ENCODE measurements around the gene PCGF1. TPM values are rescaled to one million over a fixed set of nuclear protein-coding genes. Genes with fewer than 3 reads are reported as not detected.
A peak's percentile ranks its signal among the peaks of the same experiment; 100 is the strongest.
"Not testable (repeated sequence)": the region's sequence is repeated elsewhere in the genome, so short reads cannot be mapped to it uniquely, and the experiment has no call there.

Gene PCGF1
- total RNA-seq, 1 donor = 23.7 TPM

- no peak for TF ChIP-seq CTCF (IDR thresholded peaks at IDR 0.05; ENCODE audit: insufficient read depth, low read depth, low read length)
- H3K4me3 ChIP-seq (ENCODE audit: low read depth, low read length) = peak overlapping the region; percentile 99
- no peak for DNase-seq (ENCODE audit: low read depth)
Measured at GRCh38 chr2:74481431-74481830, 26.1 kb downstream of the PCGF1 start.

- TF ChIP-seq CTCF (IDR thresholded peaks at IDR 0.05; ENCODE audit: insufficient read depth, low read depth, low read length) = peak; percentile 32
- no peak for DNase-seq (ENCODE audit: low read depth)
- H3K4me3 ChIP-seq (ENCODE audit: low read depth, low read length) = no peak overlapping the region
Measured at GRCh38 chr2:74474899-74475298, 32.6 kb downstream of the PCGF1 start.

- no peak overlapping the region for H3K4me3 ChIP-seq (ENCODE audit: low read depth, low read length)
Measured at GRCh38 chr2:74474481-74474880, 33.0 kb downstream of the PCGF1 start.

GRCh38 chr2:74472945-74473258, 34.6 kb downstream of the PCGF1 start:
- no peak for DNase-seq (ENCODE audit: low read depth)
- H3K4me3 ChIP-seq (ENCODE audit: low read depth, low read length) = peak overlapping the region; percentile 68
- TF ChIP-seq CTCF (IDR thresholded peaks at IDR 0.05; ENCODE audit: insufficient read depth, low read depth, low read length) = no peak

More at GRCh38 chr2:74474481-74474880, 33.0 kb downstream of the PCGF1 start:
- no peak for TF ChIP-seq CTCF (IDR thresholded peaks at IDR 0.05; ENCODE audit: insufficient read depth, low read depth, low read length)
- DNase-seq (ENCODE audit: low read depth) = no peak

- peak within 1 kb of the TSS; percentile 68 for H3K4me3 ChIP-seq (ENCODE audit: low read depth, low read length)
- DNase-seq (ENCODE audit: low read depth) = peak; percentile 94
- no peak for TF ChIP-seq CTCF (IDR thresholded peaks at IDR 0.05; ENCODE audit: insufficient read depth, low read depth, low read length)
Measured at GRCh38 chr2:74472086-74472944, 35.2 kb downstream of the PCGF1 start, which contains the start of gene MRPL53. MRPL53 (minus strand) TSS chr2:74472680; CDS start chr2:74472660, 20 bp downstream.

- peak overlapping the region; percentile 68 for H3K4me3 ChIP-seq (ENCODE audit: low read depth, low read length)
- no peak for DNase-seq (ENCODE audit: low read depth)
- no peak for TF ChIP-seq CTCF (IDR thresholded peaks at IDR 0.05; ENCODE audit: insufficient read depth, low read depth, low read length)
Measured at GRCh38 chr2:74471332-74472065, 36.0 kb downstream of the PCGF1 start.

GRCh38 chr2:74470742-74471141, 36.8 kb downstream of the PCGF1 start:
- H3K4me3 ChIP-seq (ENCODE audit: low read depth, low read length); DNase-seq (ENCODE audit: low read depth): not testable (repeated sequence)

Measured in fibroblast of villous mesenchyme (primary cell).